ENCODE measurements around the gene SEC11A.

Gene SEC11A

GRCh38 chr15:84721371-84721770 is 5.4 kb upstream of the SEC11A start:
- TF ChIP-seq CTCF (IDR thresholded peaks at IDR 0.05; ENCODE audit: insufficient read depth, low read depth, low read length, missing control alignments) = no peak
- DNase-seq (ENCODE audit: low read depth) = no peak
- no peak overlapping the region for H3K4me3 ChIP-seq (ENCODE audit: low read length)

- H3K4me3 ChIP-seq (ENCODE audit: low read length) = peak overlapping the region; percentile 90
- no peak for TF ChIP-seq CTCF (IDR thresholded peaks at IDR 0.05; ENCODE audit: insufficient read depth, low read depth, low read length, missing control alignments)
- peak; percentile 58 for DNase-seq (ENCODE audit: low read depth)
Observed at GRCh38 chr15:84715441-84716035, 401 bp downstream of the SEC11A start.

GRCh38 chr15:84714821-84715220 is 1.1 kb downstream of the SEC11A start:
- H3K4me3 ChIP-seq (ENCODE audit: low read length) = peak overlapping the region; percentile 90
- DNase-seq (ENCODE audit: low read depth) = no peak
- TF ChIP-seq CTCF (IDR thresholded peaks at IDR 0.05; ENCODE audit: insufficient read depth, low read depth, low read length, missing control alignments) = no peak

- no peak for DNase-seq (ENCODE audit: low read depth)
- no peak for TF ChIP-seq CTCF (IDR thresholded peaks at IDR 0.05; ENCODE audit: insufficient read depth, low read depth, low read length, missing control alignments)
Observed at GRCh38 chr15:84714372-84714771, 1.6 kb downstream of the SEC11A start.

GRCh38 chr15:84703808-84704207 is 12.1 kb downstream of the SEC11A start:
- DNase-seq (ENCODE audit: low read depth) = no peak
- no peak overlapping the region for H3K4me3 ChIP-seq (ENCODE audit: low read length)
- no peak for TF ChIP-seq CTCF (IDR thresholded peaks at IDR 0.05; ENCODE audit: insufficient read depth, low read depth, low read length, missing control alignments)

More at GRCh38 chr15:84714372-84714771, 1.6 kb downstream of the SEC11A start:
- H3K4me3 ChIP-seq (ENCODE audit: low read length) = peak overlapping the region; percentile 90

- TF ChIP-seq CTCF (IDR thresholded peaks at IDR 0.05; ENCODE audit: insufficient read depth, low read depth, low read length, missing control alignments) = no peak
- no peak for DNase-seq (ENCODE audit: low read depth)
- H3K4me3 ChIP-seq (ENCODE audit: low read length) = no peak overlapping the region
Observed at GRCh38 chr15:84702961-84703482, 12.9 kb downstream of the SEC11A start.

Data from epithelial cell of esophagus (primary cell).